ENCODE results near the gene FAM53B. TPM values are rescaled to one million over a fixed set of nuclear protein-coding genes. Genes with fewer than 3 reads are reported as not detected.

The FAM53B gene
- total and polyA plus RNA-seq, 8 donors = 12.8 to 34.6 (median 23.0) TPM

DNA sequence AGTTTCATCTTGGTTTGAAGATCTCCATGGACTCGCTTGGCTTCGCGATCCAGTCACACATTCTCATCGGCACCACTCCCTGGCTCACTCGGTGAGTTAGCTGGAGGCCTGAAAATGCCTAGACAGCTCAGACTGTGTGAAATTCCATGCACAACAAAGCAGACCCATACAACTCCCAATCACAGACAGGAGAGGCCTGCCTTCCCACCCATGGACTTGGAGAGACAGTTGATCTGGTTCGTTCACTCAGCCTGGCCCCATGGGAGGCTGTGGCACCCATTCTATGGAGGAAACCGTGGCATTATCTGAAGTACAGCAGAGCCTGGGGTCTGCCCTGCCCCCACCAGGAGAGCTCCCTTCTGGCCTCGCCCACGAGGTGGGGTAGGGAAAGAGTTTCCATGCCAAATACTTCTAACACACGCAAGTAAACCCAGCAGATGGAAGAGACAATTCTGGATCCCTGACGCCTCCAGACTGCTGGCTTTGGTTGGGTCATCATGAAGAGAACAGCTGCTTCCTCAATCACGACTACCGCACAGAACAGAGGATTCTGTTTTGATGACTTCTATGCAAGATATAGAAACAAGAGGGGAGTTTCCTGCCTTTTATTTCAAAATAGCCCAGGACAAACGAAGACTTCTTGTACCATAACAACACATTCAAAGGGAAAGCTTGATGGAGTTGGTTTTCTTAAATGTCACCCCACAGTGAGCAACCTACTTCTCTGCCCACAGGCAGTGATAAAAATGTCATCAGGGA is 15.9 kb downstream of the FAM53B start:
- intact Hi-C loops (cut with DNase I) = no loop called here
- peak; percentile 47 for ATAC-seq
- Histone ChIP-seq H3K4me1 (peaks cover 34 to 76% of the 10 kb centered on the region in 2 donors), H3K9me3 (no peaks in the 10 kb centered on the region), H3K4me3 (no peak overlapping the region), H3K27ac (peak overlapping the region; percentile 54 to 85), H3K27me3 (no peaks in the 10 kb centered on the region), H3K36me3 (no peaks in the 10 kb centered on the region)
- peak in 1 of 4 donors; percentile 83 for DNase-seq
- TF ChIP-seq, protein P1, sequence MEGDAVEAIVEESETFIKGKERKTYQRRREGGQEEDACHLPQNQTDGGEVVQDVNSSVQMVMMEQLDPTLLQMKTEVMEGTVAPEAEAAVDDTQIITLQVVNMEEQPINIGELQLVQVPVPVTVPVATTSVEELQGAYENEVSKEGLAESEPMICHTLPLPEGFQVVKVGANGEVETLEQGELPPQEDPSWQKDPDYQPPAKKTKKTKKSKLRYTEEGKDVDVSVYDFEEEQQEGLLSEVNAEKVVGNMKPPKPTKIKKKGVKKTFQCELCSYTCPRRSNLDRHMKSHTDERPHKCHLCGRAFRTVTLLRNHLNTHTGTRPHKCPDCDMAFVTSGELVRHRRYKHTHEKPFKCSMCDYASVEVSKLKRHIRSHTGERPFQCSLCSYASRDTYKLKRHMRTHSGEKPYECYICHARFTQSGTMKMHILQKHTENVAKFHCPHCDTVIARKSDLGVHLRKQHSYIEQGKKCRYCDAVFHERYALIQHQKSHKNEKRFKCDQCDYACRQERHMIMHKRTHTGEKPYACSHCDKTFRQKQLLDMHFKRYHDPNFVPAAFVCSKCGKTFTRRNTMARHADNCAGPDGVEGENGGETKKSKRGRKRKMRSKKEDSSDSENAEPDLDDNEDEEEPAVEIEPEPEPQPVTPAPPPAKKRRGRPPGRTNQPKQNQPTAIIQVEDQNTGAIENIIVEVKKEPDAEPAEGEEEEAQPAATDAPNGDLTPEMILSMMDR (IDR thresholded peaks at IDR 0.05) = no peak

DNA sequence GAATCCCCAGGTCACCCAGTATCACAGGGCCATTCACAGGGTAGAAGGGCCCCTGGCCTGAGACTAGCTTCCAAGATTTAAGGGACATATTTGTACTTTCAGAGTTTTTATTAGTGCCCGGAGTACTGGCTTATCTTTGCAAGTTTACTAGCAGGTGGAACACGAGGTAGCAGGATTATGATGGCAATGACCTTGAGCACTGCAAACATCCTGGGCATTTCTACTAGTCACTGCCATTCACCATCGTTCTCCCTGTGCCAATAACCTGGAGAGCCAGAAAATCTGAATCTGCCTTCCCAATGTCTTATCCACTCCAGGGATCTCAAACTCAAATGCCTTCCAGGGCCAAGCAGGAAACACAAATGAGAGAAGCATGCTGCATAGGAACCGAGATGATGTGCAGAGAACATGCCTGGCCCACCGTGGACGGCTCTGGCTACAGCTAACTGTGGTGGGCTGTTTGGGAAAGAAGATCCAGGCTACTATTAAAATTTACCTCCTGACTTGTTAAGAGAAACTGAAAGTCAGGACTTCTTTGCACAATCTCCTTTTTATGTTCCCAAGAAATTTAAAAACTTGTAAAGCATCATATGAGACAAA is 16.7 kb downstream of the FAM53B start:
- DNase-seq (no peak), ATAC-seq (no peak)
- Histone ChIP-seq H3K27ac (peak overlapping the region in 1 of 2 donors; percentile 85), H3K36me3 (no peaks in the 10 kb centered on the region), H3K4me3 (no peak overlapping the region), H3K4me1 (peaks cover 37 to 76% of the 10 kb centered on the region in 2 donors), H3K9me3 (no peaks in the 10 kb centered on the region), H3K27me3 (no peaks in the 10 kb centered on the region)
- TF ChIP-seq, protein P1 (IDR thresholded peaks at IDR 0.05) = no peak
- intact Hi-C loops (cut with DNase I) = no loop called here

GRCh38 chr10:124725791-124726190 is 18.4 kb downstream of the FAM53B start:
- Histone ChIP-seq H3K9me3 (no peaks in the 10 kb centered on the region), H3K27ac (no peak overlapping the region), H3K27me3 (no peaks in the 10 kb centered on the region), H3K4me1 (peaks cover 50 to 86% of the 10 kb centered on the region in 2 donors), H3K4me3 (no peak overlapping the region), H3K36me3 (no peaks in the 10 kb centered on the region)
- ATAC-seq = no peak
- intact Hi-C loops (cut with DNase I) = no loop called here
- TF ChIP-seq, protein P1 (IDR thresholded peaks at IDR 0.05) = no peak
- peak in 1 of 4 donors; percentile 22 for DNase-seq

DNA sequence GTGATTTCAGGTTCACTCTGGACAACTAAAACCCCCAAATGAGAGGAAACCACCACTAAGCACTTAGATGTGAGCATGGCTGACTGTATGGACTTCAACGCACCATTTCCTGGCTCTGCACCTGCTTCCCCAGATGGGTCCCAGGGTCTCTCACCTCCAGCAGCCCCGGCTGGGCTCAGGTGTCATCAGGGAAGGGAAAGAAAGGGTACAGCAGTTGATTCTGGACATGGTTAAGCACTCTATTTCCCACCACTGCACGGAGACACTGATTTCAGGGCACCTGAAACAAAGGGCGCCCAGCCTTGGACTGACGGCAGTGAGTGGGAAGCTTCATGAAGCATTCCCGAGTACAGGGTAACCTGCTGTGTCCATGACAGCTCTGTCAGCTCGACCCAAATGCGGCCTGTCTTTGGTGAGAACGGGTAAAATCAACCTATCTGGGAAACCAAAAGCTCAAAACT is 19.0 kb downstream of the FAM53B start:
- no peak overlapping the region for H3K27ac ChIP-seq
- peak in 1 of 4 donors; percentile 12 for DNase-seq
- H3K4me3 ChIP-seq = no peak overlapping the region
- TF ChIP-seq, protein P1 (IDR thresholded peaks at IDR 0.05) = no peak
- intact Hi-C loops (cut with DNase I) = no loop called here
- H3K4me1 ChIP-seq = peaks cover 50 to 86% of the 10 kb centered on the region in 2 donors
- H3K9me3 ChIP-seq = no peaks in the 10 kb centered on the region
- no peaks in the 10 kb centered on the region for H3K36me3 ChIP-seq
- no peak for ATAC-seq
- no peaks in the 10 kb centered on the region for H3K27me3 ChIP-seq

DNA sequence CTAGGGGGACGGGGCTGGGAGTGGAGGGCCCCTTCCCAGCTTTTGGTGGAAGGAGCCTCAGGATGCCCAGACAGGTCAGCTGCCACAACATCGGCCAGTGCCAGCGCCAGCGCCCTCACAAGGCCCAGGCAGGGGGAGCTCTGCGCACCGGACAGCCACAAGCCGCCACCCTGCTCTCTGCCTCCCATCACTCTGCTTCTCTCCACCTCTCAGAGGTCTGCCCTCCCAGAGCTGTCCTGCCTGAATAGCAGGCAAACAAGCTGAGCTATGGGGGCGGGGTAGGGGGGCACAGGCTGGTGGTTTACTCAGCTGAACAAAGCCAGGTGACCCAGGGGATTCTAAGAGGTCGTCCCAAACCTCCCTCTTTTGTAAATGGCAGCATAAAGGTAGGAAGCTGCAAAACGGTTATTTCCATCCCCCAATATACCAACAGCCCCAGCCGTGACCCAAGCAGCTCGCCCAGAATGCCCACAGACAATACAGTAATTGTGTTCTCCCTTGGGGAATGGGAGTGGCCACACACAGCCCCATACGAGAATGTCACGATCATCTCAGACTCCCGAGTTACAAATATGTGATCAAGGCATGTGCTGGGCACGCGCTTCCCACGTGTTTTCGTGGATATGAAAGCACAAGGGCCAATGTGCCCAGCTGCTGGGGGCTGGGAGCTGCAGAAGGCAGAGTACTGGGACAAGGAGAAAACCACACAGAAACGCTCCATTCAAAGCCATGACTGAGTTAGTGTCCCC is 19.7 kb downstream of the FAM53B start:
- no peak for ATAC-seq
- intact Hi-C loops (cut with DNase I) = no loop called here
- TF ChIP-seq, protein P1 (IDR thresholded peaks at IDR 0.05) = no peak
- Histone ChIP-seq H3K27me3 (no peaks in the 10 kb centered on the region), H3K4me3 (no peak overlapping the region), H3K9me3 (no peaks in the 10 kb centered on the region), H3K27ac (peak overlapping the region; percentile 78 to 90), H3K4me1 (peaks cover 53 to 86% of the 10 kb centered on the region in 2 donors), H3K36me3 (no peaks in the 10 kb centered on the region)
- DNase-seq = peak in 2 of 4 donors; percentile 28 to 60
